Measurements from ENCODE around the gene TMPRSS15. TPM values are rescaled to one million over a fixed set of nuclear protein-coding genes. Genes with fewer than 3 reads are reported as not detected.

The TMPRSS15 gene
- total RNA-seq, 6 donors from 2014 or later: not detected

DNA sequence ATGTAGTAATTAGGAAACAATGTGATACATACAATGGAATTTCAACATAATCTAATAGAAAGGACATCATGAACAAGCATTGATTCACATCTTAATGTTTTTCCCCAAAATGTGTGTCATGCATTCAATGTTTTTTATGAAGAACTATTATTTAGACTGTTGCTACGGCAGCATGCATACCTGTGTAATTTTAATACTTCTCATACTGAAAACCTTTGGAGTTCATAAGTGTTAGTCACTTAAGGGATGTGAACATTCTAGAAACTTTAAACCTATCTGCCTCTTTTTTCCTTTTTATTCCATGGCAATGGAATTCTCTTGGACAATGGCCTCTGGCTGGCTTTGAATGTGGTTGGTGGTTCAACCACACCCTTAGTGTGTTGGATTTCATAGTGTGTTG, 48.6 kb downstream of the TMPRSS15 start:
- no peak overlapping the region for H3K4me3 ChIP-seq
- H3K9me3 ChIP-seq: no peaks in the 10 kb centered on the region
- H3K36me3 ChIP-seq: no peaks in the 10 kb centered on the region
- no peaks in the 10 kb centered on the region for H3K27me3 ChIP-seq
- DNase-seq: no peak
- H3K27ac ChIP-seq: no peak overlapping the region
- H3K4me1 ChIP-seq: no peaks in the 10 kb centered on the region
- WGBS, 2 donors: 92 to 93% methylated on average over 1 of the region's 1 CpG
- TF ChIP-seq POLR2A (IDR thresholded peaks at IDR 0.05) (no peak), POLR2AphosphoS5 (IDR thresholded peaks at IDR 0.05) (no peak), EP300 (IDR thresholded peaks at IDR 0.05) (no peak)
- TF ChIP-seq, protein P1, sequence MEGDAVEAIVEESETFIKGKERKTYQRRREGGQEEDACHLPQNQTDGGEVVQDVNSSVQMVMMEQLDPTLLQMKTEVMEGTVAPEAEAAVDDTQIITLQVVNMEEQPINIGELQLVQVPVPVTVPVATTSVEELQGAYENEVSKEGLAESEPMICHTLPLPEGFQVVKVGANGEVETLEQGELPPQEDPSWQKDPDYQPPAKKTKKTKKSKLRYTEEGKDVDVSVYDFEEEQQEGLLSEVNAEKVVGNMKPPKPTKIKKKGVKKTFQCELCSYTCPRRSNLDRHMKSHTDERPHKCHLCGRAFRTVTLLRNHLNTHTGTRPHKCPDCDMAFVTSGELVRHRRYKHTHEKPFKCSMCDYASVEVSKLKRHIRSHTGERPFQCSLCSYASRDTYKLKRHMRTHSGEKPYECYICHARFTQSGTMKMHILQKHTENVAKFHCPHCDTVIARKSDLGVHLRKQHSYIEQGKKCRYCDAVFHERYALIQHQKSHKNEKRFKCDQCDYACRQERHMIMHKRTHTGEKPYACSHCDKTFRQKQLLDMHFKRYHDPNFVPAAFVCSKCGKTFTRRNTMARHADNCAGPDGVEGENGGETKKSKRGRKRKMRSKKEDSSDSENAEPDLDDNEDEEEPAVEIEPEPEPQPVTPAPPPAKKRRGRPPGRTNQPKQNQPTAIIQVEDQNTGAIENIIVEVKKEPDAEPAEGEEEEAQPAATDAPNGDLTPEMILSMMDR (IDR thresholded peaks at IDR 0.05): no peak
- ATAC-seq (ENCODE audit: low FRiP score in 2 of 2): no peak

DNA sequence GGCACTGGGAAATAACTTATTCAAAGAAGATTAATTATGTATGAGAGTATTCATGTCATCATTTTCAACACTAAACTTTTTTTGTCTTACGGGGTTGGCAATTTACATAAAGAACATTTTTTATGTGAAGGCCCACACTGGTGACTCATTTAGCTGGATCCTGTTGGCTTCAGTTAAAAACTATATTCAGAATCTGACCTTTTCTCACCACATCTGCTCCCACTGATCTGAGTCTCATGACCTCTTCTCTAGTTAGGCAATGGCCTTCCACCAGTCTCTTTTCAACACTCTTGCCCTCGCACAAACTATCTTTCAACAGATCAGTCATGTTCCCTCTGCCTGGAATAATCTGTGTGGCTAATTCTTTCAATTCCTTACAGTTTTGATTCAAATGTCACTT, 53.4 kb downstream of the TMPRSS15 start:
- Histone ChIP-seq H3K9me3 (no peaks in the 10 kb centered on the region), H3K27me3 (no peaks in the 10 kb centered on the region), H3K4me1 (no peaks in the 10 kb centered on the region), H3K36me3 (no peaks in the 10 kb centered on the region), H3K4me3 (no peak overlapping the region), H3K27ac (no peak overlapping the region)
- WGBS, 2 donors: 83 to 85% methylated on average over 2 of the region's 2 CpGs
- TF ChIP-seq POLR2A (IDR thresholded peaks at IDR 0.05): no peak
- no peak for TF ChIP-seq POLR2AphosphoS5 (IDR thresholded peaks at IDR 0.05)
- TF ChIP-seq EP300 (IDR thresholded peaks at IDR 0.05): no peak
- TF ChIP-seq, protein P1 (IDR thresholded peaks at IDR 0.05): no peak
- no peak for DNase-seq
- no peak for ATAC-seq (ENCODE audit: low FRiP score in 2 of 2)

DNA sequence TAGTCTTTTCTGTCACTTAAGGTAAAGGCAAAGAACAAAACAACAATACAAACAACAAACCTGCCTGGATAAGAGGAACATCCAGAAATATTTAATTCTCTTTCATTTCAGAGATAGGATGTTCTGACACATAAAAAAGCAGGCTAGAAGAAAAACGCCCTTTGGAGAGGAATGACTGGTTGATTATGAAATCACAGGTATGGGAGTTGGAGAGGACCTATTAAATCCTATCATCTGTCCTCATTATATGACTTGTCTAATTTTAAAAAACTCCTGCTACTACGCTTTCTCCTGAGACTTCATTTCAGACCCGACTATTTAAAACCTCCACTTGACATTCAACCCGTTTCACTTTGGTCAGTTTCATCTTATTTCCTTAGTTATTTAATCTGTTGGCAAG, 54.1 kb downstream of the TMPRSS15 start:
- Histone ChIP-seq H3K9me3 (no peaks in the 10 kb centered on the region), H3K4me1 (no peaks in the 10 kb centered on the region), H3K27me3 (no peaks in the 10 kb centered on the region), H3K27ac (no peak overlapping the region), H3K36me3 (no peaks in the 10 kb centered on the region), H3K4me3 (no peak overlapping the region)
- DNase-seq: no peak
- 54 to 64% methylated on average over 4 of the region's 4 CpGs for WGBS, 2 donors
- no peak for ATAC-seq (ENCODE audit: low FRiP score in 2 of 2)
- TF ChIP-seq POLR2A (IDR thresholded peaks at IDR 0.05) (no peak), EP300 (IDR thresholded peaks at IDR 0.05) (no peak), POLR2AphosphoS5 (IDR thresholded peaks at IDR 0.05) (no peak)
- TF ChIP-seq, protein P1 (IDR thresholded peaks at IDR 0.05): no peak

DNA sequence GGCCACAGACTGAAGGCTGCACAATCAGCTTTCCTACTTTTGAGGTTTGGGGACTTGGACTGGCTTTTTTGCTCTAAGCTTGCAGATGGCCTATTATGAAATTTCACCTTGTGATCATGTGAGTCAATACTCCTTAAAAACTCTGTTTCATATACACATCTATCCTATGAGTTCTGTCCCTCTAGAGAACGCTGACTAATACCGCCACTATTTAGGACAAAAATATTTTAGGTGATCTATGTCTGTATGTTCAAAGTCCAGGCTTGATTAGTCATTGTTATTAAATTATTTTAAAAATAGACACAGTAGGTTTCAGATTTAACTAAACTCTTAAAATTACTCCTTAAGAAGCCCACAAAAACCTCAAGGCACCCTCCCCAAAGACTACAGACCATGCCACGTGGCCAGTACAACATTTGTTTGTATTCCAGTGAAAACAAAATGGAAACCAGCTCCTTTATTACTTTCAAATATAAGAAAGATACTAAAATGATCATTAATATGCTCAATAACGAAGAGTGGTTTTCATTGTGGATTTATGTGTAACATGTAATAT, 63.1 kb downstream of the TMPRSS15 start:
- H3K27me3 ChIP-seq: no peaks in the 10 kb centered on the region
- H3K4me1 ChIP-seq: no peaks in the 10 kb centered on the region
- DNase-seq: no peak
- no peaks in the 10 kb centered on the region for H3K36me3 ChIP-seq
- H3K4me3 ChIP-seq: no peak overlapping the region
- no peak for TF ChIP-seq POLR2AphosphoS5 (IDR thresholded peaks at IDR 0.05)
- TF ChIP-seq EP300 (IDR thresholded peaks at IDR 0.05): no peak
- TF ChIP-seq, protein P1 (IDR thresholded peaks at IDR 0.05): no peak
- TF ChIP-seq POLR2A (IDR thresholded peaks at IDR 0.05): no peak
- WGBS, 2 donors: 82 to 87% methylated on average over 4 of the region's 4 CpGs
- H3K9me3 ChIP-seq: no peaks in the 10 kb centered on the region
- no peak overlapping the region for H3K27ac ChIP-seq
- no peak for ATAC-seq (ENCODE audit: low FRiP score in 2 of 2)

DNA sequence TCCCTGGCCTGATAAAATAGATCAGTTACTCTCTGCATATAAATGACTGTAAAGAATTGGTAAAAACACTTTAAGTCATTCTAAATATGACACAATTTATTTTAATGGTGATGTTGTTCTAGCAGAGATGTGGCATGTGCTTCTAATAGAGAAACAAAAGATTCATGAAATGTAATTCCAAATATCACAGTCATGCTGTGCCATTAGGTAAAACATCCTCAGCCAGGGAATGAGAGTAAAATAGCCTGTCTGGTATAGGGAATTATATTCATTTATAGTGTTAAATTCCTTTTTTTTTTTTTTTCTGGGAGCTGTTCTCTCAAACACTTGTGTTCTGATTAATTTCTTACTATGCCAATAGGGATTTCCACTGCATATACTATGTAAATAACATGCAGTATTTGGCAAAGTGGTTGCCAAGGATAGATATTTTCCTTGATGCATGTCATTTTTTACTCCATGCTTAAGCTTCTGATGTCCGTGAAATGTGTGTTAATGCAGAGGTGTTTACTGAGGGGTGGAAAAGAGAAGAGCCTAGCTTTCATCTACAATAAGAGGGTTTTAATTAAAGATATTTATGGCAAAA, 67.8 kb downstream of the TMPRSS15 start:
- no peak for TF ChIP-seq POLR2AphosphoS5 (IDR thresholded peaks at IDR 0.05)
- no peaks in the 10 kb centered on the region for H3K36me3 ChIP-seq
- no peaks in the 10 kb centered on the region for H3K27me3 ChIP-seq
- H3K27ac ChIP-seq: no peak overlapping the region
- ATAC-seq (ENCODE audit: low FRiP score in 2 of 2) (no peak), DNase-seq (no peak)
- H3K4me1 ChIP-seq: no peaks in the 10 kb centered on the region
- no peaks in the 10 kb centered on the region for H3K9me3 ChIP-seq
- no peak overlapping the region for H3K4me3 ChIP-seq
- WGBS, 2 donors: 80 to 88% methylated on average over 1 of the region's 1 CpG

Measured in upper lobe of left lung (tissue), 6 donors.